Anterior cingulate cortex (tissue), 58 donors: Measurements from ENCODE around the gene PEMT.
A peak's percentile ranks its signal among the peaks of the same experiment; 100 is the strongest.
"Not testable (repeated sequence)": the region's sequence is repeated elsewhere in the genome, so short reads cannot be mapped to it uniquely, and the experiment has no call there.

Experiments used
- DNase-seq, 58 donors: peaks; one replicate each; lab custom pipeline; 2025; lab: John Stamatoyannopoulos, UW

The PEMT gene

GRCh38 chr17:17467016-17467415 is 124.5 kb downstream of the PEMT start:
- peak in 25 of 58 donors; percentile 14 to 73 (median 35) for DNase-seq

- no peak for DNase-seq
These were observed 125.0 kb downstream of the PEMT start for GRCh38 chr17:17466511-17466910.

GRCh38 chr17:17465878-17466277 is 125.6 kb downstream of the PEMT start:
- DNase-seq = not testable (repeated sequence)

GRCh38 chr17:17463821-17464220 is 127.7 kb downstream of the PEMT start:
- peak in 15 of 58 donors; percentile 7 to 64 (median 27) for DNase-seq

GRCh38 chr17:17462048-17462824 is 129.3 kb downstream of the PEMT start:
- no peak for DNase-seq

GRCh38 chr17:17460038-17460437 is 131.5 kb downstream of the PEMT start:
- no peak for DNase-seq

- no peak for DNase-seq
These were observed 133.8 kb downstream of the PEMT start for GRCh38 chr17:17457680-17458079.

- DNase-seq = no peak
These were observed 135.3 kb downstream of the PEMT start for GRCh38 chr17:17456251-17456650.
